HG03045 (cell line): Measurements from ENCODE around the gene CDR2L.
A peak's percentile ranks its signal among the peaks of the same experiment; 100 is the strongest.
"Not testable (repeated sequence)": the region's sequence is repeated elsewhere in the genome, so short reads cannot be mapped to it uniquely, and the experiment has no call there.

ENCODE experiments used
- ATAC-seq: cut with Tn5 transposase; IDR thresholded peaks from one replicate; pipeline ENCODE4 v1.9.1; 2021; ENCODE audit warnings: mild to moderate bottlenecking, moderate library complexity; ENCODE audit not compliant: unreplicated experiment

Gene CDR2L

GRCh38 chr17:75036643-75037268 is 49.3 kb downstream of the CDR2L start:
- ATAC-seq, result no peak

- ATAC-seq, result no peak
Observed at GRCh38 chr17:75039238-75039637, 51.8 kb downstream of the CDR2L start.

GRCh38 chr17:75041656-75042280 is 54.3 kb downstream of the CDR2L start:
- ATAC-seq, result no peak

DNA sequence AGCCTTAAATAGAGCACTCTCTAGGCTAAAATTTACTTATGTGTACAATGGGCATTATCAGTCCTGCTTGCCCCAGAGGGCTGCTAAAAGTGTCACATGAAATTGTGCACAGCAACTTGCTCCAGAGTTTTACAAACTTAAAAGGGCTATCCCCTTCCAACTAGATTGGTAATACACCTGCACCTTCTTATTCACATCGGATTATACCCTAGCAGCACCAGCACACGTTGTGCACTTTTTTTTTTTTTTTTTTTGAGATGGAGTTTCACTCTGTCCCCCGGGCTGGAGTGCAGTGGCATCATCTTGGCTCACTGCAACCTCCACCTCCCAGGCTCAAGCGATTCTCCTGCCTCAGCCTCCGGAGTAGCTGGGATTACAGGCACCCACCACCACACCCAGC is 56.4 kb downstream of the CDR2L start:
- ATAC-seq, result not testable (repeated sequence)

GRCh38 chr17:75044716-75045115 is 57.3 kb downstream of the CDR2L start:
- no peak for ATAC-seq

DNA sequence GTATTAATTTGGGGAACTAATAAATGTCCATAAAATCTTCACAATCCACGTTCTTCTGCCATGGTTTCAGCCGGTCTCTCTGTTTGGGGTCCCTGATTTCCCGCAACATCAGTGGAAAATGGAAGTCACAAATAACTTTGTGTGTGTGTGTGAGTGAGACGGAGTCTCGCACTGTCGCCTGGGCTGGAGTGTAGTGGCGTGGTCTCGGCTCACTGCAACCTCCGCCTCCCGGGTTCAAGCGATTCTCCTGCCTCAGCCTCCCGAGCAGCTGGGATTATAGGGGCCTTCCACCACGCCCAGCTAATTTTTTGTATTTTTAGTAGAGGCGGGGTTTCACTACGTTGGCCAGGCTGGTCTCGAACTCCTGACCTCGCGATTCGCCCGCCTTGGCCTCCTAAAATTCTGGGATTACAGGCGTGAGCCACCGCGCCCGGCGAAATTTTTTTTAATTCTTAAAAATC is 58.5 kb downstream of the CDR2L start:
- not testable (repeated sequence) for ATAC-seq

DNA sequence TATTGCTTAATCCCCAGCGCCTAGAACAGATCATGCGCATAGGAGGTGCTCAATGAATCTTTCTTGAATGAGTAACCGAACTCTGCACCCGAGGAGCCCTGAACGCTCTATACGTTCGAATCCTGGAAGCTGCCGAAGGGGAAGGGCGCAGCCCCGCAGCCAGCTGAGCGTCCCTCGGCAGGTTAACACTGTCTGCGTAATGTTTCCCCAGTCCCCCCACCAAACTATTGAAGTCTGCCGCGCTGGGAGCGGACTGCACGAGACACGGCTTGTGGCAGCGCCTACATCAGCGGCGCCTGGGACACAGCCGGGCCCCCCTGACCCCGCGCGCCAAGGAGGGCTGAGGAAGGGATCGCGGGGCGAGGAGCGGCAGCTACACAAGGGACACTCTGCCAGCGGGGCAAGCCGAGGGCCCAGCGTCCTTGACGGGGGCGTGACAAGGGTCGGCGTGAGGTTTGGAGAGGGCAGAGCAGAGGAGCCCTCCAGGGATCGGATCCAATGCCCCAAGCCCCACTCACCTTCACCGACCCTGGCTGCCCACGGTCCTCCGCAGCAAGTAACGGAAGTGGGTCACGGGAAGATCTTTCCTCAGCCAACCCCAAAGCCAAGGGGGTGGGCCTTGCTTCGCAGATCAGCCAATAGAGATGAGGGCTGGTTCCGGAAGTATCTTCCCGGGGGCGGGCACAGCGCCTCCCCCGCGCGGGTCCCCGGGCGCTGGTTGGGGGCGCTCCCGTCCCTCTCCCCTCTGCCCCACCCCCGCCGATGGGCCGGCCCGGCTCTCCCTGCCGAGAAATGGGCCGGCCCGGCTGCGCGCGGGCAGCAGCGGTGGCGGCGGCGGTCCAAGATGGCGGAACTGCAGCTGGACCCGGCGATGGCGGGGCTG is 59.2 kb downstream of the CDR2L start, which contains the start of the genes ATP5PD and KCTD2:
Gene ATP5PD, minus strand, starts transcription at position 563 of the 883 bp plus-strand sequence. CDS start 4,319 bp downstream, outside the sequence.
Gene KCTD2, plus strand, starts transcription at position 819 of the 883 bp plus-strand sequence. Its CDS starts 26 bp downstream, at position 845.
- ATAC-seq, result peak; percentile 95

- ATAC-seq, result no peak
Observed at GRCh38 chr17:75047398-75048098, 60.1 kb downstream of the CDR2L start.

- ATAC-seq, result no peak
Observed at GRCh38 chr17:75048249-75048878, 60.9 kb downstream of the CDR2L start.

DNA sequence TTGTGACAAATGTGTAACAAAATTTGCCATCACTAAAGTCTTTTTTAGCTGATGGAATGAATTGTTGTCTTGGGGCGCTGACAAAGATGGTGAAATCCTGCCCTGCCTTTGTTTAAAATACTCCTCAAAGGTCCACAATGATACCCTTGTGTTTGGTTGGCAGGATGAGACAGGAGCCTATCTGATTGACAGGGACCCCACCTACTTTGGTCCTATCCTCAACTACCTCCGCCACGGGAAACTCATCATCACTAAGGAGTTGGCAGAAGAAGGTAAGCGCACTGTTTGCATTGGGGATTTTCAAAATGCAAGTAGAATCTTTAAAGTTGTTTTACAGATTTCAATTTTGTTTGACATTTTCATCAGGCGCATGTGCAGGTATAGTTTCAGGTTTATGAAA is 61.6 kb downstream of the CDR2L start:
- ATAC-seq, result no peak

GRCh38 chr17:75049706-75050105 is 62.3 kb downstream of the CDR2L start:
- no peak for ATAC-seq

DNA sequence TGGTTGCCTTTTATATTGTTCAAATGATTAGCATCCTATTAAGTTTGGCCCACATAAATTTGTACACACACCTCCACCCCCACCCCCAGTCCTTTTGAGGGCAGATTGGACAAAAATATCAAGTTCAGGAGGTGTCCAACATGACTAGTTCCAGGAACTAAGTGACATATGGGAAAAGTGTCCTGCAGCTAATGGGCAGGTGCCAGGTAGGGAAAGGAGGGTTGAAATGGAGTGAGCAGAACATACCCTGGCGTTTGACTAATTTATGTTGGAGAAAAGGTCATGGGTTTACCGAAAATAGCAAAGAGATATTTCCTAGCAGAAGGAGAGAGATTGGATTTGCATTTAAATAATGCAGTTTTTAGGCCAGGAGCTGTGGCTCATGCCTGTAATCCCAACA is 64.5 kb downstream of the CDR2L start:
- no peak for ATAC-seq
